ENCODE data around the gene CHEK1. TPM values are rescaled to one million over a fixed set of nuclear protein-coding genes. Genes with fewer than 3 reads are reported as not detected.

CHEK1 gene
- polyA plus RNA-seq, 1 donor (not counting 4 experiments of a cell fraction or from before 2014, with no cell fraction given): 38.2 TPM

DNA sequence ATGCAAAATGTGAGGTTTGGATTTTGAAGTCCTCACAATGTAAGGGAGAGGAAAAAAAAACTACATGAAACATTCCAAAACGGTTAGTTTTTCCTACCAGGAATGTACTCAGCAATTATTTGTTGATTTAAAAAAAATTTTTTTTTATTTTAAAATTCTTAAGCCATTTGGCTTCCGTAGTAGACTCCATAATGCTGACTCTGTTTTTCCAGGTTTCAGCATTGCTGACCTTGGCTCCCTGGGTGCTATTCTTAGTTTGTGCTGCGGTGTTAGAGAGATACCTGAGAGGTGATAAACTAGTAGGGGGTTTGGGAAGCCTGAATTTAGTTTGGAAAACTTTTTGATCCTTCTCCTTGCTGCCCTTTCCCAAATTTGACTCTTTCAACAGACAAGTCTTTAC, 21.8 kb upstream of the CHEK1 start:
- H4K20me1 ChIP-seq (ENCODE audit: control insufficient read depth, extremely low read depth, insufficient read depth, low read length): no peaks in the 10 kb centered on the region

DNA sequence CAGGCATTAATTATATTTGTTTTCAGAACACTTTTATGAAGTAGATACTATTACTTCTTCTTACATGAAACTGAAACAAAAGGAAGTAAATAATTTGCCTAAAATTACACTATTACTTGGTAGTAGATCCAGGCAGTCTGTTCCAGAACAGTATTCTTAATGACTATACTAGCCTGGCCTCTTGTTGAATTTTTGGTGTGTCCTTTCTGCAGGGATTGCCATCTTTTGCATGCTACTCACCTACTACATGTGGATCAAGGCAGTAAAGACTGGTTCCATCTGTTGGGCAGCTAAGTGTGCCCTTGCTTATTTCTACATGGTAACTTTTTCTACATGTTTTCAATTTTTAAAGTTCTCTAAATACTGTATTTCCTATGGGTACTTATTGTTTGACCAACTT, 19.5 kb upstream of the CHEK1 start:
- no peaks in the 10 kb centered on the region for H3K9me1 ChIP-seq (ENCODE audit: control insufficient read depth, extremely low read depth, insufficient read depth, low read length)
- H3K36me3 ChIP-seq (ENCODE audit: control insufficient read depth in 2 of 2, extremely low read depth in 1 of 2, insufficient read depth in 2 of 2, low read length in 2 of 2): peaks cover 34 to 36% of the 10 kb centered on the region in 2 experiments
- no peaks in the 10 kb centered on the region for H3K4me1 ChIP-seq (ENCODE audit: control insufficient read depth, extremely low read depth, insufficient read depth, low read length)
- H3K4me3 ChIP-seq (ENCODE audit: control insufficient read depth in 2 of 3, extremely low read depth in 1 of 3, insufficient read depth in 2 of 3, low read depth in 1 of 3, low read length in 3 of 3): no peak overlapping the region
- no peak overlapping the region for H2AFZ ChIP-seq (ENCODE audit: control insufficient read depth, low read length)
- dilution Hi-C loops (cut with MboI; ENCODE audit: extremely low pct_ligation_motif_present, low sequenced_read_pairs): no loop called here
- DNase-seq (ENCODE audit: low read depth, low spot score) (no peak), FAIRE-seq (no peak)
- no peak overlapping the region for H3K9ac ChIP-seq (ENCODE audit: control insufficient read depth, extremely low read depth, insufficient read depth, low read length)
- H3K27ac ChIP-seq (ENCODE audit: control insufficient read depth, insufficient read depth, low read length): no peak overlapping the region
- no peaks in the 10 kb centered on the region for H4K20me1 ChIP-seq (ENCODE audit: control insufficient read depth, extremely low read depth, insufficient read depth, low read length)
- H3K4me2 ChIP-seq (ENCODE audit: control insufficient read depth, extremely low read depth, insufficient read depth, low read depth, low read length): no peak overlapping the region
- no peaks in the 10 kb centered on the region for H3K27me3 ChIP-seq (ENCODE audit: control insufficient read depth, extremely low read depth, insufficient read depth, low read length)
- no peaks in the 10 kb centered on the region for H3K9me3 ChIP-seq (ENCODE audit: control insufficient read depth, low read depth, low read length)
- no peaks in the 10 kb centered on the region for H3K79me2 ChIP-seq (ENCODE audit: control insufficient read depth, insufficient read depth, low read length)
- TF ChIP-seq, protein P1, sequence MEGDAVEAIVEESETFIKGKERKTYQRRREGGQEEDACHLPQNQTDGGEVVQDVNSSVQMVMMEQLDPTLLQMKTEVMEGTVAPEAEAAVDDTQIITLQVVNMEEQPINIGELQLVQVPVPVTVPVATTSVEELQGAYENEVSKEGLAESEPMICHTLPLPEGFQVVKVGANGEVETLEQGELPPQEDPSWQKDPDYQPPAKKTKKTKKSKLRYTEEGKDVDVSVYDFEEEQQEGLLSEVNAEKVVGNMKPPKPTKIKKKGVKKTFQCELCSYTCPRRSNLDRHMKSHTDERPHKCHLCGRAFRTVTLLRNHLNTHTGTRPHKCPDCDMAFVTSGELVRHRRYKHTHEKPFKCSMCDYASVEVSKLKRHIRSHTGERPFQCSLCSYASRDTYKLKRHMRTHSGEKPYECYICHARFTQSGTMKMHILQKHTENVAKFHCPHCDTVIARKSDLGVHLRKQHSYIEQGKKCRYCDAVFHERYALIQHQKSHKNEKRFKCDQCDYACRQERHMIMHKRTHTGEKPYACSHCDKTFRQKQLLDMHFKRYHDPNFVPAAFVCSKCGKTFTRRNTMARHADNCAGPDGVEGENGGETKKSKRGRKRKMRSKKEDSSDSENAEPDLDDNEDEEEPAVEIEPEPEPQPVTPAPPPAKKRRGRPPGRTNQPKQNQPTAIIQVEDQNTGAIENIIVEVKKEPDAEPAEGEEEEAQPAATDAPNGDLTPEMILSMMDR (optimal IDR thresholded peaks at IDR 0.05 in 1 of 3, IDR thresholded peaks at IDR 0.05 in 1 of 3, conservative IDR thresholded peaks at IDR 0.05 in 1 of 3; ENCODE audit: extremely low read depth in 1 of 3, insufficient read depth in 2 of 3, low read length in 3 of 3): no peak
- no peak for TF ChIP-seq EZH2 (IDR thresholded peaks at IDR 0.05; ENCODE audit: low read length)

More for the DNA sequence above, 21.8 kb upstream of the CHEK1 start:
- no peak overlapping the region for H3K4me2 ChIP-seq (ENCODE audit: control insufficient read depth, extremely low read depth, insufficient read depth, low read depth, low read length)
- no peaks in the 10 kb centered on the region for H3K4me1 ChIP-seq (ENCODE audit: control insufficient read depth, extremely low read depth, insufficient read depth, low read length)
- peaks cover 3% of the 10 kb centered on the region for H3K79me2 ChIP-seq (ENCODE audit: control insufficient read depth, insufficient read depth, low read length)
- H3K27ac ChIP-seq (ENCODE audit: control insufficient read depth, insufficient read depth, low read length): no peak overlapping the region
- no peak overlapping the region for H2AFZ ChIP-seq (ENCODE audit: control insufficient read depth, low read length)
- DNase-seq (ENCODE audit: low read depth, low spot score) (no peak), FAIRE-seq (no peak)
- dilution Hi-C loops (cut with MboI; ENCODE audit: extremely low pct_ligation_motif_present, low sequenced_read_pairs): no loop called here
- TF ChIP-seq, protein P1 (optimal IDR thresholded peaks at IDR 0.05 in 1 of 3, IDR thresholded peaks at IDR 0.05 in 1 of 3, conservative IDR thresholded peaks at IDR 0.05 in 1 of 3; ENCODE audit: extremely low read depth in 1 of 3, insufficient read depth in 2 of 3, low read length in 3 of 3): no peak
- TF ChIP-seq EZH2 (IDR thresholded peaks at IDR 0.05; ENCODE audit: low read length): no peak
- H3K27me3 ChIP-seq (ENCODE audit: control insufficient read depth, extremely low read depth, insufficient read depth, low read length): no peaks in the 10 kb centered on the region
- no peak overlapping the region for H3K9ac ChIP-seq (ENCODE audit: control insufficient read depth, extremely low read depth, insufficient read depth, low read length)
- no peak overlapping the region for H3K4me3 ChIP-seq (ENCODE audit: control insufficient read depth in 2 of 3, extremely low read depth in 1 of 3, insufficient read depth in 2 of 3, low read depth in 1 of 3, low read length in 3 of 3)
- H3K36me3 ChIP-seq (ENCODE audit: control insufficient read depth in 2 of 2, extremely low read depth in 1 of 2, insufficient read depth in 2 of 2, low read length in 2 of 2): peaks cover 31 to 44% of the 10 kb centered on the region in 2 experiments
- H3K9me1 ChIP-seq (ENCODE audit: control insufficient read depth, extremely low read depth, insufficient read depth, low read length): no peaks in the 10 kb centered on the region
- H3K9me3 ChIP-seq (ENCODE audit: control insufficient read depth, low read depth, low read length): no peaks in the 10 kb centered on the region

All from keratinocyte (primary cell).